ENCODE results near the gene DIO2.

The DIO2 gene

GRCh38 chr14:80237143-80237542 is 25.8 kb upstream of the DIO2 start:
- H3K27ac ChIP-seq (ENCODE audit: low read length) = no peak overlapping the region
- TF ChIP-seq EZH2phosphoT487 (IDR thresholded peaks at IDR 0.05; ENCODE audit: low read length) (no peak), EZH2 (optimal IDR thresholded peaks at IDR 0.05; ENCODE audit: low read depth, low read length) (no peak), CTCF (IDR thresholded peaks at IDR 0.05; ENCODE audit: low read length) (no peak)
- no peak overlapping the region for H3K9ac ChIP-seq (ENCODE audit: low read length)
- no peaks in the 10 kb centered on the region for H3K36me3 ChIP-seq (replicated peaks; ENCODE audit: insufficient read depth, low read length)
- H3F3A ChIP-seq (ENCODE audit: insufficient read depth, low read length) = no peaks in the 10 kb centered on the region
- no peaks in the 10 kb centered on the region for H4K20me1 ChIP-seq (ENCODE audit: insufficient read depth, low read length)
- no peak overlapping the region for H3K4me3 ChIP-seq (ENCODE audit: low read length)
- H2AFZ ChIP-seq (ENCODE audit: low read length) = no peak overlapping the region
- no peaks in the 10 kb centered on the region for H3K27me3 ChIP-seq (replicated peaks; ENCODE audit: insufficient read depth, low read length)
- H3K79me2 ChIP-seq (ENCODE audit: low read length) = no peaks in the 10 kb centered on the region
- DNase-seq = no peak
- H3K4me1 ChIP-seq (ENCODE audit: low read length) = no peaks in the 10 kb centered on the region
- no peaks in the 10 kb centered on the region for H3K9me3 ChIP-seq (replicated peaks; ENCODE audit: insufficient read depth, low read length)
- no peaks in the 10 kb centered on the region for H3K9me2 ChIP-seq (replicated peaks; ENCODE audit: insufficient read depth, low read length)
- H3K4me2 ChIP-seq (ENCODE audit: low read depth, low read length) = no peak overlapping the region

- Histone ChIP-seq H3F3A (ENCODE audit: insufficient read depth, low read length) (no peaks in the 10 kb centered on the region), H4K20me1 (ENCODE audit: insufficient read depth, low read length) (no peaks in the 10 kb centered on the region), H3K27ac (ENCODE audit: low read length) (no peak overlapping the region), H3K27me3 (replicated peaks; ENCODE audit: insufficient read depth, low read length) (no peaks in the 10 kb centered on the region), H3K9me2 (replicated peaks; ENCODE audit: insufficient read depth, low read length) (no peaks in the 10 kb centered on the region), H3K9ac (ENCODE audit: low read length) (no peak overlapping the region), H3K4me2 (ENCODE audit: low read depth, low read length) (no peak overlapping the region), H3K9me3 (replicated peaks; ENCODE audit: insufficient read depth, low read length) (no peaks in the 10 kb centered on the region), H3K79me2 (ENCODE audit: low read length) (no peaks in the 10 kb centered on the region), H3K4me3 (ENCODE audit: low read length) (no peak overlapping the region), H3K4me1 (ENCODE audit: low read length) (no peaks in the 10 kb centered on the region), H2AFZ (ENCODE audit: low read length) (no peak overlapping the region), H3K36me3 (replicated peaks; ENCODE audit: insufficient read depth, low read length) (no peaks in the 10 kb centered on the region)
- no peak for DNase-seq
- TF ChIP-seq EZH2 (optimal IDR thresholded peaks at IDR 0.05; ENCODE audit: low read depth, low read length) (no peak), EZH2phosphoT487 (IDR thresholded peaks at IDR 0.05; ENCODE audit: low read length) (no peak), CTCF (IDR thresholded peaks at IDR 0.05; ENCODE audit: low read length) (no peak)
These were observed 22.3 kb upstream of the DIO2 start for GRCh38 chr14:80233470-80234089.

- no peaks in the 10 kb centered on the region for H3K9me3 ChIP-seq (replicated peaks; ENCODE audit: insufficient read depth, low read length)
- no peak overlapping the region for H3K27ac ChIP-seq (ENCODE audit: low read length)
- no peaks in the 10 kb centered on the region for H3K27me3 ChIP-seq (replicated peaks; ENCODE audit: insufficient read depth, low read length)
- H3K4me1 ChIP-seq (ENCODE audit: low read length) = no peaks in the 10 kb centered on the region
- H3K4me3 ChIP-seq (ENCODE audit: low read length) = no peak overlapping the region
- H3K9me2 ChIP-seq (replicated peaks; ENCODE audit: insufficient read depth, low read length) = no peaks in the 10 kb centered on the region
- H3F3A ChIP-seq (ENCODE audit: insufficient read depth, low read length) = no peaks in the 10 kb centered on the region
- TF ChIP-seq CTCF (IDR thresholded peaks at IDR 0.05; ENCODE audit: low read length) = no peak
- TF ChIP-seq EZH2phosphoT487 (IDR thresholded peaks at IDR 0.05; ENCODE audit: low read length) = no peak
- TF ChIP-seq EZH2 (optimal IDR thresholded peaks at IDR 0.05; ENCODE audit: low read depth, low read length) = no peak
- no peak overlapping the region for H3K4me2 ChIP-seq (ENCODE audit: low read depth, low read length)
- no peak overlapping the region for H2AFZ ChIP-seq (ENCODE audit: low read length)
- no peaks in the 10 kb centered on the region for H3K79me2 ChIP-seq (ENCODE audit: low read length)
- H4K20me1 ChIP-seq (ENCODE audit: insufficient read depth, low read length) = no peaks in the 10 kb centered on the region
- H3K36me3 ChIP-seq (replicated peaks; ENCODE audit: insufficient read depth, low read length) = no peaks in the 10 kb centered on the region
- H3K9ac ChIP-seq (ENCODE audit: low read length) = no peak overlapping the region
- no peak for DNase-seq
These were observed 20.4 kb upstream of the DIO2 start for GRCh38 chr14:80231702-80232101.
